Thyroid gland (tissue), 4 donors: Measurements from ENCODE around the gene TXK.

Experiments used
- CTCF ChIP-seq, 6 experiments: fragments of 200-600 bp in 3 of 6; fragments of 450-650 bp in 3 of 6; sonication (generic) in 3 of 6; IDR thresholded peaks; one replicate each; pipeline ENCODE4 v1.5.1; 2016 to 2019; ENCODE audit warnings: antibody characterized with exemption in 6 of 6, mild to moderate bottlenecking in 2 of 6, inconsistent platforms in 1 of 6, moderate library complexity in 1 of 6
- POLR2A ChIP-seq, 2 donors: fragments of 450-650 bp; IDR thresholded peaks; one replicate each; pipeline ENCODE4 v1.6.1; 2017; ENCODE audit warnings: antibody characterized with exemption in 2 of 2, mild to moderate bottlenecking in 2 of 2, moderate library complexity in 1 of 2

DNA sequence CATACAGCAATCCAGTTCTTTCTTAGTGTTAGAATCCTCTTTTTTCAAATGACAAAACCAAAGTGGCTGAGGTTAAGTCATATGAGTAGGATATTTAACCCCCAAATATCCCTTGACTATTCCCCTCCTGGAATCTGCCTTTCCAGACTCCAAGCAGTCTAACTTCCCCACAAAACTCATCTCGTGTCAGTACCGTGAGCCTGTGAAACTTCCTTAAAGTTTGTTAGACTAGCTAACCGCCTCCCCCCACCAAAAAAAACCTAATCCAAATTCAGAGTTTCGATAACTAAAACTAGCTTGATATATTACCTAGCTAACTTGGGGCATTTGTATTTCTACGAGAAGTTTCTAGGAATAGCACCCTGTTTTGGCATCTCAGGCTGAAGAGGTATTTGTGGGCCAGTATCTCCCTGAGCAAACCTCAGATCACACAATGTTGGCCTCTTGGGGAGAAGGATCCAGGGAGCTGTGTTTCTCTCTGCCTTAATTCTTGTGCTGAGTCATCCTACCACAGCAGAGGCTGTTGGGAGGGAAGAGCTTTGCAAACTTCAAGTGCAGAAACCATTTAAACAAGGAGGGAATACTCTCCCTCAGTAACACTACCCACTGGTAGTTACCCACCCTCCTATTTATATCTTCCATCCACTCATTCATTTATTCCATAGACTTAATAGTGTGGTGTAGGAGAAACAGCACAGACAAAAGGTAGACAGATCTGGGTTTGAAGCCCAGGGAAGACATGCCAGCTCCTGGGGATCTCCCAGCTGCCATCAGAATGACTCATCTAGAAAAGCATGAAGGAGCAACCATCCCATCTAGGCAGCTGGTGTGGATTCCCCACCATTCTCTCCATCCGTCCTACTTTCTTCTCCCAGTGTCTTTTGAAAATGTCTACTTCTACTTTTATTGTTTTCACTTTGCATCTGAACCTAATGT is 39.3 kb upstream of the TXK start:
- TF ChIP-seq CTCF (IDR thresholded peaks at IDR 0.05): no peak
- no peak for TF ChIP-seq POLR2A (IDR thresholded peaks at IDR 0.05)
